ENCODE results near the gene MXD4.

The MXD4 gene

GRCh38 chr4:2274320-2275043, 12.6 kb upstream of the MXD4 start:
- DNase-seq = no peak

- DNase-seq = no peak
Observed at GRCh38 chr4:2273657-2274319, 11.9 kb upstream of the MXD4 start.

GRCh38 chr4:2273221-2273620, 11.3 kb upstream of the MXD4 start:
- DNase-seq = no peak

- DNase-seq = no peak
Observed at GRCh38 chr4:2272828-2273120, 10.9 kb upstream of the MXD4 start.

- DNase-seq = no peak
Observed at GRCh38 chr4:2272026-2272827, 10.3 kb upstream of the MXD4 start.

GRCh38 chr4:2271279-2272025, 9.5 kb upstream of the MXD4 start:
- no peak for DNase-seq

- no peak for DNase-seq
Observed at GRCh38 chr4:2270341-2271165, 8.6 kb upstream of the MXD4 start.

GRCh38 chr4:2269618-2270163, 7.8 kb upstream of the MXD4 start:
- no peak for DNase-seq

- DNase-seq = no peak
Observed at GRCh38 chr4:2269206-2269531, 7.3 kb upstream of the MXD4 start.

- DNase-seq = no peak
Observed at GRCh38 chr4:2268357-2269205, 6.7 kb upstream of the MXD4 start.

- no peak for DNase-seq
Observed at GRCh38 chr4:2267841-2268240, 5.9 kb upstream of the MXD4 start.

- no peak for DNase-seq
Observed at GRCh38 chr4:2267320-2267811, 5.5 kb upstream of the MXD4 start.

GRCh38 chr4:2266821-2267220, 4.9 kb upstream of the MXD4 start:
- no peak for DNase-seq

GRCh38 chr4:2266181-2266580, 4.3 kb upstream of the MXD4 start:
- no peak for DNase-seq

GRCh38 chr4:2265113-2266110, 3.5 kb upstream of the MXD4 start:
- no peak for DNase-seq

- no peak for DNase-seq
Observed at GRCh38 chr4:2264481-2265041, 2.7 kb upstream of the MXD4 start.

GRCh38 chr4:2263926-2264321, 2.0 kb upstream of the MXD4 start:
- DNase-seq = no peak

- no peak for DNase-seq
Observed at GRCh38 chr4:2262944-2263250, 988 bp upstream of the MXD4 start.

- DNase-seq = peak; percentile 97 to 98
Observed at GRCh38 chr4:2262145-2262943, 435 bp upstream of the MXD4 start.

Data from NCI-H1930 (cell line).